Measurements from ENCODE around the gene TMEM129.

The TMEM129 gene

GRCh38 chr4:1757836-1758235 lies 36.7 kb upstream of the TMEM129 start:
- no peak for DNase-seq

GRCh38 chr4:1756893-1757779 lies 36.0 kb upstream of the TMEM129 start:
- no peak for DNase-seq

- no peak for DNase-seq
Observed at GRCh38 chr4:1756079-1756478, 35.0 kb upstream of the TMEM129 start.

GRCh38 chr4:1755297-1755696 lies 34.2 kb upstream of the TMEM129 start:
- no peak for DNase-seq

GRCh38 chr4:1754336-1754735 lies 33.2 kb upstream of the TMEM129 start:
- no peak for DNase-seq

- no peak for DNase-seq
Observed at GRCh38 chr4:1753697-1754311, 32.7 kb upstream of the TMEM129 start.

GRCh38 chr4:1753294-1753696 lies 32.2 kb upstream of the TMEM129 start:
- DNase-seq, result no peak

- DNase-seq, result peak; percentile 29
Observed at GRCh38 chr4:1752284-1753041, 31.3 kb upstream of the TMEM129 start.

- DNase-seq, result no peak
Observed at GRCh38 chr4:1751919-1752283, 30.8 kb upstream of the TMEM129 start.

GRCh38 chr4:1751155-1751918 lies 30.2 kb upstream of the TMEM129 start:
- DNase-seq, result no peak

- DNase-seq, result no peak
Observed at GRCh38 chr4:1750381-1751154, 29.4 kb upstream of the TMEM129 start.

- DNase-seq, result no peak
Observed at GRCh38 chr4:1749826-1750225, 28.7 kb upstream of the TMEM129 start.

- no peak for DNase-seq
Observed at GRCh38 chr4:1749370-1749769, 28.2 kb upstream of the TMEM129 start.

- peak; percentile 79 for DNase-seq
Observed at GRCh38 chr4:1748465-1748995, 27.4 kb upstream of the TMEM129 start.

- no peak for DNase-seq
Observed at GRCh38 chr4:1747603-1747967, 26.5 kb upstream of the TMEM129 start.

- no peak for DNase-seq
Observed at GRCh38 chr4:1746919-1747602, 25.9 kb upstream of the TMEM129 start.

- peak; percentile 85 for DNase-seq
Observed at GRCh38 chr4:1746265-1746691, 25.2 kb upstream of the TMEM129 start.

- no peak for DNase-seq
Observed at GRCh38 chr4:1745697-1746096, 24.6 kb upstream of the TMEM129 start.

GRCh38 chr4:1745165-1745564 lies 24.0 kb upstream of the TMEM129 start:
- DNase-seq, result no peak

- DNase-seq, result no peak
Observed at GRCh38 chr4:1744552-1744951, 23.4 kb upstream of the TMEM129 start.

- no peak for DNase-seq
Observed at GRCh38 chr4:1743975-1744374, 22.9 kb upstream of the TMEM129 start.

Data from activated naive CD4-positive, alpha-beta T cell treated with Interleukin-2 at 50 U/mL for 16 hours (primary cell).